CD4-positive, alpha-beta T cell treated with Interferon alpha-2 for 1 hour (primary cell): ENCODE measurements around the gene PRR30.
"Not testable (repeated sequence)": the region's sequence is repeated elsewhere in the genome, so short reads cannot be mapped to it uniquely, and the experiment has no call there.

Experiments used
- DNase-seq, 2 donors: peaks; one replicate each; pipeline ENCODE4 v3.0.0-alpha.2; 2020 to 2022

Gene PRR30

DNA sequence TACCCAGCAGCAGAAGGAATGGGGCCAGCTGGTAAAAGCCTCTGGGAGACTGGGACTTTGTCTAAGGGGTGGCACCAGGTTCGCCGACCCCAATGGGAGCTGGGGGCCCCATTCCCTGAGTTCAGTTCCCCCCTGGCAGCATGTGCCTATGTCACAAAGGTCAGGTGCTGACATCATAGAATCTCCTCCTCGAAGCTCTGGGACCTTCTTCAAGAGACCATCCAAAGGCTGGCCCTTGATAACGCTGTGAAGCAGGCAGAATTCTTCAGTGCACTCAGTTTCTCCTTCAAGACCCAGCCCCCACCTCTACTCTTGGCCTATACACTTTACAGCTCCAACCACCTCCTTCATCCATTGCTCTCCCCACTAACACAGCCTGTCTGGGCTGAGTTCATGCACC is at the start of gene PRR30:
PRR30 (minus strand) TSS at position 101 of the 400 bp plus-strand sequence. CDS start 1,081 bp downstream, outside the sequence.
- no peak for DNase-seq

GRCh38 chr2:27186613-27187345 is 47.6 kb upstream of the PRR30 start:
- no peak for DNase-seq

GRCh38 chr2:27185331-27186026 is 46.3 kb upstream of the PRR30 start:
- no peak for DNase-seq

DNA sequence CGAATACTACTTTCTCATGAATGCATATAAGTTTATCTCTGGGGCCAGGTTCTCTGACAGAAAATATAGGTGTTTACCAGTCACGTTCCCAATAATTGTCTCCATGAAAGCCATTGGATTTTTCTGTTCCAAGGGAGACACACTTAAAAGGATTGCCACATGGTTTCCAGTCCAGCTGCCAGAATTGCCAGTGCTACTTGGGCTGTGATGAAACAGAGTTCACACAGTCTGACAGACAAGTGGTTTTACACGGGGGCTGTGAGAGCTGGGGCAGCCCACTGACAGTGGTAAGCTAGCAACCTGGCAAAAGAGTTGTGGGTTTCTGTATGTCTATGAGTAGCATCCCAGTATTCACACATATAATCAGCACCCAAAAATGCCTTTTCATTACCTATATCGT is 44.9 kb upstream of the PRR30 start:
- no peak for DNase-seq

DNA sequence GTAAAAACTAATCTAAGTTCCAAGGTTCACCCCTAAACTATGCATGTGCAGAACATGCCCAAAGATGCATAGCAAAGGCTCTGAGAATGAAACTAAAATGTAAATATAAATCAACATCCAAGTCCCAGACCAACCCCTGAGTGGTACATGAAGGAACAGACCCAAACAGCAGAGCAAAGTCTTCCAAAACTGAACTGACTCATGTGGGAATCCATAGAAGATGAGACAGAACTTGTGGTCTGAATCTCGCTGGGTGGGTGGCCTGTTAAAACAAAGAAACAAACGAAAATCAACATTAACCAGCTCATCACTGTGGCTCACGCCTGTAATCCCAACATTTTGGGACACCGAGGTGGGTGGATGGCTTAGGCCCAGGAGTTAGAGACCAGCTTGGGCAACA is 43.1 kb upstream of the PRR30 start:
- no peak for DNase-seq

GRCh38 chr2:27179344-27180000 is 40.3 kb upstream of the PRR30 start:
- no peak for DNase-seq

GRCh38 chr2:27178469-27178868 is 39.3 kb upstream of the PRR30 start:
- no peak for DNase-seq

DNA sequence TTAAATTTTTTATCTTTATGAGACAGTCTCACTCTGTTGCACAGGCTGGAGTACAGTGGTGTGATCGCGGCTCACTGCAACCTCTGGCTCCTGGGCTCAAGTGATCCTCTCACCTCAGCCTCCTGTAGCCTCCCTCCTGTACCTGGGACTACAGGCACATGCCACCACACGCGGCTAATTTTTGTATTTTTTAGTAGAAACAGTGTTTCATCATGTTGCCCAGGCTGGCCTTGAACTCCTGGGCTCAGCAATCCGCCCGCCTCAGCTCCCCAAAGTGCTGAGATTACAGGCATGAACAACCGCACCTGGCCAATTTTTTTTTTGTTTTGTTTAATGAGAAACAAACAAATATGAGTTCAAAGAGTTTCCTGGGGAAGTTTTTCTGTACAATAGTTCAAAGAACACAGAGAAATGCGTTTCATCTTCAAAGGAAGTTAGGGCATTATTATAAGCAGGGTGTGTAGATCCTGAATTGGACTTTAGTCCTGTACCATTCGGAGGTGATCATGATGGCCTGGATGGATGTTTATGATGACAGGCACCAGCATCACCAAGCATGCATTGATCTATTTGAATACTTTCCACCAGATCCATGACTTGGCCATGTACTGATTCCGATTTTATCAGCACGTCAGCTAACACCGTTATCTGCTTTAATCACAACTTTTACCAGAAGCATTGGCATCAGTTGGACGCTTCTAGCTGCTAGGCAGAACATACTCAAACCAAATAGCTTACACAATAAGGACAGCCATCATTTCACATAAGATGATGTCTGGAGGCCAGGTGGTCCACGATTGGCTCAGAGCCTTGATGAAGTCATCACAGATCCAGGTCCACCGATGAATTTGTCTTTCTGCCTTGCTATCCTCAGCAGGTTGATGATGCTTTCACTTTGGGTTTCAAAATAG is 38.5 kb upstream of the PRR30 start:
- DNase-seq = no peak

GRCh38 chr2:27175781-27176180 is 36.6 kb upstream of the PRR30 start:
- DNase-seq = not testable (repeated sequence)

DNA sequence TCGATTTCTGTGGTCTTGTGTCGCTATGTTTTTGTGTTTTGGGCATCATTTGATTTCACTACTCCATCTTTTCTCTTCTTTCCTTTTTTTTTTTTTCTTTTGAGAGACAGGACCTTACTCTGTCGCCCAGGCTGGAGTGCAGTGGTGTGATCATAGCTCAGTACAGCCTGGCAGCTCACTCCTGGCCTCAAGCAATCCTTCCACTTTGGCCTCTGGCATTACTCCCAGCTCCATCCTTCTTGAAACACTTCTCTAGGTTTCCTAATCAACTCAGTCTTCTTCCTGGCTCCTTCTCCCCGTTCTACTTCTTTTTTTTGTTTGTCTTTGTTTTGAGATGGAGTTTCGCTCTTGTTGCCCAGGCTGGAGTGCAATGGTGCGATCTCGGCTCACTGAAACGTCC is 36.1 kb upstream of the PRR30 start:
- no peak for DNase-seq

DNA sequence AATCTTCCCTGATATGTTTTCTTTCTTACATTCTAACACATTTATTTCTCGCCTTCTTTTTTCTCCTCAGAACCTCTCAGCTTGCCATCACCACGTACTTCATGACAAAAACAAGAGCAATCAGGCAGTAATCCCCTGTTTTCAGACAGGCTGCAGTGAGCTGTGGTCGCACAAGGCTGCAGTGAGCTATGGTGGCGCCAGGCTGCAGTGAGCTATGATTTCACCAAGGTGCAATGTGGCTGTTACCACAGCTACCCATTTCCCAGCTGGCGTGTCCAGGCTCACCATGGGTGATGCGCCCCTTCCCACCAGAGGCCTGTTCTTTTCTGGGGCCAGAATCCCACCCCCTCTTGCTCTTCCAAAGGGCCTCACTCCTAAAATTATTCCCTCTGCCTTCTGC is 35.4 kb upstream of the PRR30 start:
- DNase-seq = no peak

DNA sequence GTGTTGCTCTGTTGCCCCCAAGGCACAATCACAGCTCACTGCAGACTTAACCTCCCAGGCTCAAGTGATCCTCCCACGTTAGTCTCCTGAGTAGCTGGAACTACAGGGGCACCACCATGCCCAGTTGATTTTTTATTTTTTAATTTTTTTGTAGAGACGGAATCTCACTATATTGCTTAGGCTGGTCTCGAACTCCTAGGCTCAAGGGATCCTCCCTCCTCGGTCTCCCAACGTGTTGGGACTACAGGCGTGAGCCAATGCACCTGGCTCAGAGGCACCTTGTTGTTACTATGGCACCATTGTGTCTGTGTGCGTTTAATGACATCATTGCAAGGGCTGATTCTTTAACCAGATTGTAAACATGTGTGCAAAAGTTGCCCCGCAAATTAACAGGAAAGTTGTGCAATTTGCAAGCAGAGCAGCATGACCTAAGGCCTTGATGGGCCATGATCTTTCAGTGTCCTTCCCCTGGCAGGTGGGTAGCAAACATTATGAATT is 32.2 kb upstream of the PRR30 start:
- no peak for DNase-seq

DNA sequence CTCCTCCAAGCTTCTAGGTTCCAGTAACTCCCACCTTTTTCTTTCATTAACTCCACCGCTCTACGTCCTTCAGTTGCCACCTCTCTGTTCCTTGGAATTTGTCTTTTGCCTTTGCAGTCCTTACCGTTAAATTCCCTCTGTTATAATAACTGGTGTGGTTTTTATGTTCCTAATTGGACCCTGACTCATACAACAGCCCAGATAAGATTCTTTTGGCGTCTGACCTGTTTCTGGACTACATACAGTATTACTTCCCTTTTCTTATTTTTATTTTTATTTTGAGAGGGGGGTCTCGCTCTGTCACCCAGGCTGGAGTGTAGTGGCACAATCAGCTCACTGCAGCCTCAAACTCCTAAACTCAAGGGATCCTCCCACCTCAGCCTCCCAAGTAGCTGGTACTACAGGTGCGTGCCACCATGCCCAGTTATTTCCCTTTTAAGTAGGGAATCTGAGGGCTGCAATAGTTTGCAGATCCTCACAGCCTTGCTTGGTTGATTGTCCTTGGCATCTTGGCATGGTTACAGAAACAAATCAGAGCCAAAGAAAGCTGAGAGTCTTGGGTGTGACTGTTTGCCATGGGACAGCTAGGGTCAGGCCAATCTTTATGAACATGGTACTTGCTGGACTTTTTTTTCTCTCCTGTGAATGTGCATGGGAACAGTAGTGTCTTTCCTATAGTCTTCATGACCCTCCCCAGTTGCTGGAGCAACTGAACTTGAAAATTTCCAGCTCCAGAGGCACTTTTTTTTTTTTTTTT is 31.5 kb upstream of the PRR30 start:
- no peak for DNase-seq

GRCh38 chr2:27164960-27165763 is 26.0 kb upstream of the PRR30 start:
- DNase-seq = no peak

GRCh38 chr2:27162151-27163121 is 23.2 kb upstream of the PRR30 start:
- no peak for DNase-seq

DNA sequence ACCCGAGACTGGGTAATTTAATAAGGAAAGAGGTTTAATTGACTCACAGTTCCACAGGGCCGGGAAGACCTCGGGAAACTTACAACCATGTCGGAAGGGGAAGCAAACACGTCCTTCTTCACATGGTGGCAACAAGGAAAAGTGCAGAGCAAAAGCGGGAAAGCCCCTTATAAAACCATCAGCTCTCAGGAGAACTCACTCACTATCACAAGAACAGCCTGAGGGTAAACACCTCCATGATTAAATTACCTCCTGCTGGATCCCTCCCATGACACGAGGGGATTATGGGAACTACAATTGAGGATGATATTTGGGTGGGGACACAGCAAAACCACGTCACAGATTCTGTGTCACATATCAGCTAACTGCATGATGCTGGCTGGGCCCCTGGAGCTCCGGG is 21.0 kb upstream of the PRR30 start:
- DNase-seq = no peak

GRCh38 chr2:27159271-27159670 is 20.1 kb upstream of the PRR30 start:
- DNase-seq = no peak

- no peak for DNase-seq
Measured at GRCh38 chr2:27158468-27158867, 19.3 kb upstream of the PRR30 start.

DNA sequence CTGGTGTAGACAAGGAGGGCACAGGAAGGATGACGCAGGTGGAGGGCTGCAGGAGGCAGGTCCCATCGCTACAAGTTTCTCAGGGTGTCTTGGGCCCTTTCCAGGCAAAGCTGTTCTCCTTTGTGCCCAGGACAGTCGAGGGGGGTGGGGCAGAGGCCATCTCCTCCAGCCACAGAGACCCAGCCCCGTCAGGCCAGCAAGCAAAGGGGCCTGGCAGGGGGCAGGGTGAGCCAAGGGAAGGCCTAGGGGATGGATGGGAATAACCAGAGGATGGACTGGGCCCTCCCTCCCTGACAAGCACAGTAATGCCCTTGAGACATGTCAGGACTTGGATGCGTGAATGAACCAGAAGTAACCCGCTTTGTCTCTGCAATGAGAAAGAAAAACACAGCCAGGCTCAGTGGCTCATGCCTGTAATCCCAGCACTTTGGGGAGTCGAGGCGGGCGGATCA is 15.9 kb upstream of the PRR30 start:
- no peak for DNase-seq

DNA sequence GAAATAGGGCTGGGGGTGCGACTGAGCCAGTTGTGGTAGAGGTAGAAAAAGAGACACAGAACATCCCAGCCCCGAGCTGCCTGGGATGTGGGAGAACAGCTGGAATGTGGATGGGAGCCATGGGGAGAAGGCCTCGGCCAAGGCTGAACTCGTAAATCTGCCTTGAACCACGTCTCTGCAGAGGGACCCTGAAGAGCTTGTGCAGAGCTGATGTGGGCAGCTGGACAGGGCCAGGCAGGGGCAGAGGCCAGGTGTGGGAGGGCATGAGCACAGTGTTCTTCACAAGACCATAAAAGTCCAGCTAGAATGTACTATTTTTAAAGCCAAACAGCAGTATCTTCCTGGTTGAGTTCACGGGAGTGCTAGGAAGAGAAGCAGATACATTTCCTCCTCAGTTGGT is 15.3 kb upstream of the PRR30 start:
- no peak for DNase-seq
